DOHH2 (cell line): Measurements from ENCODE around the gene RHOU.

Source experiments
- H3F3A ChIP-seq: fragments of 200-600 bp; sonication (generic), shearing (Covaris generic); 2 replicates; pipeline ENCODE4 v1.6.0; 2016; ENCODE audit warnings: antibody characterized with exemption, mild to moderate bottlenecking; ENCODE audit not compliant: control insufficient read depth, insufficient read depth
- H3K27ac ChIP-seq: fragments of 200-600 bp; sonication (generic); 2 replicates; pipeline ENCODE4 v1.5.1; 2014; ENCODE audit warnings: low read depth, mild to moderate bottlenecking, low read length, moderate library complexity
- H3K27me3 ChIP-seq: fragments of 200-600 bp; sonication (generic); 2 replicates; pipeline ENCODE4 v1.6.1; 2014; ENCODE audit warnings: mild to moderate bottlenecking, low read length, mixed read lengths; ENCODE audit not compliant: control insufficient read depth
- H3K36me3 ChIP-seq: fragments of 200-600 bp; sonication (generic); 2 replicates; pipeline ENCODE4 v1.6.1; 2014; ENCODE audit warnings: mild to moderate bottlenecking, low read length, moderate library complexity, mixed read lengths; ENCODE audit not compliant: control insufficient read depth
- H3K4me1 ChIP-seq: fragments of 200-600 bp; sonication (generic); 2 replicates; pipeline ENCODE4 v1.6.1; 2014; ENCODE audit warnings: mild to moderate bottlenecking, low read length, mixed read lengths; ENCODE audit not compliant: control insufficient read depth
- H3K4me2 ChIP-seq: fragments of 200-600 bp; sonication (generic); 2 replicates; pipeline ENCODE4 v1.6.0; 2014; ENCODE audit warnings: mild to moderate bottlenecking, low read length, moderate library complexity
- H3K4me3 ChIP-seq: fragments of 200-600 bp; sonication (generic); 2 replicates; pipeline ENCODE4 v1.5.1; 2014; ENCODE audit warnings: mild to moderate bottlenecking, low read length, mixed read lengths
- H3K79me2 ChIP-seq: fragments of 200-600 bp; sonication (generic); 2 replicates; pipeline ENCODE4 v1.6.1; 2014; ENCODE audit warnings: mild to moderate bottlenecking, low read length, mixed read lengths; ENCODE audit not compliant: control insufficient read depth
- H3K9me2 ChIP-seq: fragments of 200-600 bp; sonication (generic); replicated peaks from 2 replicates; pipeline ENCODE4 v1.6.1; 2014; ENCODE audit warnings: mild to moderate bottlenecking, low read length, mixed read lengths; ENCODE audit not compliant: control insufficient read depth
- H3K9me3 ChIP-seq: fragments of 200-600 bp; sonication (generic); 2 replicates; pipeline ENCODE4 v1.6.1; 2014; ENCODE audit warnings: antibody characterized with exemption, low read length, mixed read lengths; ENCODE audit not compliant: control insufficient read depth, insufficient read depth
- H4K20me1 ChIP-seq: fragments of 200-600 bp; sonication (generic); 2 replicates; pipeline ENCODE4 v1.6.0; 2014; ENCODE audit warnings: low read depth, mild to moderate bottlenecking, antibody characterized with exemption, low read length, moderate library complexity; ENCODE audit not compliant: control insufficient read depth, insufficient read depth
- EZH2phosphoT487 ChIP-seq: fragments of 200-600 bp; sonication (generic); IDR thresholded peaks from 2 replicates; pipeline ENCODE4 v1.6.1; 2017; ENCODE audit warnings: borderline replicate concordance, mild to moderate bottlenecking, antibody characterized with exemption, low read length, moderate library complexity, mixed read lengths
- TF ChIP-seq, protein P1 (sequence below): fragments of 200-600 bp; sonication (generic); IDR thresholded peaks from one replicate; pipeline ENCODE4 v1.5.1; 2014; ENCODE audit warnings: antibody characterized with exemption, mild to moderate bottlenecking, low read depth, low read length; ENCODE audit not compliant: poor library complexity, severe bottlenecking

The RHOU gene

DNA sequence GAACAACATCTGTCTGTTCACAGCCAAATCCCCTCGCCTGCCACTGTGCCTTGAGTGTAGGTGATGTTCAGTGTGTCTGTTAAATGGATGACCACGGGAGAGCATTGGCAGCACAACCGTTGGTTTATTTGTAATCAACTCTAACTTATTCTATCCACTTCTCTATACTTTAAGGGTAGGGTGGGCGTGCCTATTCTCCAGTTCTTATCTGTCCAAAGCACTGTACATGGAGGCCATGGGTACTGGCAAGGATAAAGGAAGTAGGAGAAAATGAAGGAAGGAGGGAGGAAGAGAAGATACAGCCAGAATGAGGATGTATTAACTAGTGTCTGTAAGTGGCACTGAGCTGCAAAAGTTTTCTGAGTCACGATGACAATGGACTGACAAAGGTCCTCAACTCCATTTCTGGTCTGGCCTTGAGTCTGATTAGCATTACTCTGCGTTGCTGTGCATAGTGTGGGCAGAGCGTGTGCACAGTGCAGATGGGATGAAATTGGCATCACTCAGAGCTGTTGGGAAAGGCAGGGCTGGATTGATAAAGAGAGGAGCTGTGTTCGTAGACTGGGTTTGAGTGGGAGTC, 7.1 kb downstream of the RHOU start:
- H3K36me3 ChIP-seq, result no peaks in the 10 kb centered on the region
- H3F3A ChIP-seq, result no peaks in the 10 kb centered on the region
- H3K4me3 ChIP-seq, result no peak overlapping the region
- H3K4me1 ChIP-seq, result no peaks in the 10 kb centered on the region
- no peak overlapping the region for H3K4me2 ChIP-seq
- H3K9me3 ChIP-seq, result no peaks in the 10 kb centered on the region
- no peaks in the 10 kb centered on the region for H4K20me1 ChIP-seq
- no peaks in the 10 kb centered on the region for H3K79me2 ChIP-seq
- H3K9me2 ChIP-seq, result no peaks in the 10 kb centered on the region
- peaks cover 5% of the 10 kb centered on the region; the same call in 1 of the 2 replicates for H3K27me3 ChIP-seq
- no peak overlapping the region for H3K27ac ChIP-seq
- TF ChIP-seq, protein P1, sequence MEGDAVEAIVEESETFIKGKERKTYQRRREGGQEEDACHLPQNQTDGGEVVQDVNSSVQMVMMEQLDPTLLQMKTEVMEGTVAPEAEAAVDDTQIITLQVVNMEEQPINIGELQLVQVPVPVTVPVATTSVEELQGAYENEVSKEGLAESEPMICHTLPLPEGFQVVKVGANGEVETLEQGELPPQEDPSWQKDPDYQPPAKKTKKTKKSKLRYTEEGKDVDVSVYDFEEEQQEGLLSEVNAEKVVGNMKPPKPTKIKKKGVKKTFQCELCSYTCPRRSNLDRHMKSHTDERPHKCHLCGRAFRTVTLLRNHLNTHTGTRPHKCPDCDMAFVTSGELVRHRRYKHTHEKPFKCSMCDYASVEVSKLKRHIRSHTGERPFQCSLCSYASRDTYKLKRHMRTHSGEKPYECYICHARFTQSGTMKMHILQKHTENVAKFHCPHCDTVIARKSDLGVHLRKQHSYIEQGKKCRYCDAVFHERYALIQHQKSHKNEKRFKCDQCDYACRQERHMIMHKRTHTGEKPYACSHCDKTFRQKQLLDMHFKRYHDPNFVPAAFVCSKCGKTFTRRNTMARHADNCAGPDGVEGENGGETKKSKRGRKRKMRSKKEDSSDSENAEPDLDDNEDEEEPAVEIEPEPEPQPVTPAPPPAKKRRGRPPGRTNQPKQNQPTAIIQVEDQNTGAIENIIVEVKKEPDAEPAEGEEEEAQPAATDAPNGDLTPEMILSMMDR, result no peak
- TF ChIP-seq EZH2phosphoT487, result no peak

DNA sequence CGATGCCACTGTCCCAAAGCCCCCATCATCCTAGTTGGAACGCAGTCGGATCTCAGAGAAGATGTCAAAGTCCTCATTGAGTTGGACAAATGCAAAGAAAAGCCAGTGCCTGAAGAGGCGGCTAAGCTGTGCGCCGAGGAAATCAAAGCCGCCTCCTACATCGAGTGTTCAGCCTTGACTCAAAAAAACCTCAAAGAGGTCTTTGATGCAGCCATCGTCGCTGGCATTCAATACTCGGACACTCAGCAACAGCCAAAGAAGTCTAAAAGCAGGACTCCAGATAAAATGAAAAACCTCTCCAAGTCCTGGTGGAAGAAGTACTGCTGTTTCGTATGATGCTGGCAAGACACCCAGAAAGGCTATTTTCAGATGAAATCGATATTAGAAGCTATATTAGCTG, 8.1 kb downstream of the RHOU start:
- H3K79me2 ChIP-seq, result no peaks in the 10 kb centered on the region
- no peak for TF ChIP-seq EZH2phosphoT487
- TF ChIP-seq, protein P1, result no peak
- H3K9me3 ChIP-seq, result no peaks in the 10 kb centered on the region
- no peak overlapping the region for H3K4me2 ChIP-seq
- H3K27me3 ChIP-seq, result peaks cover 5% of the 10 kb centered on the region; the same call in 1 of the 2 replicates
- H3K36me3 ChIP-seq, result no peaks in the 10 kb centered on the region
- H4K20me1 ChIP-seq, result no peaks in the 10 kb centered on the region
- no peak overlapping the region for H3K27ac ChIP-seq
- H3F3A ChIP-seq, result no peaks in the 10 kb centered on the region
- no peaks in the 10 kb centered on the region for H3K4me1 ChIP-seq
- no peaks in the 10 kb centered on the region for H3K9me2 ChIP-seq
- H3K4me3 ChIP-seq, result no peak overlapping the region

DNA sequence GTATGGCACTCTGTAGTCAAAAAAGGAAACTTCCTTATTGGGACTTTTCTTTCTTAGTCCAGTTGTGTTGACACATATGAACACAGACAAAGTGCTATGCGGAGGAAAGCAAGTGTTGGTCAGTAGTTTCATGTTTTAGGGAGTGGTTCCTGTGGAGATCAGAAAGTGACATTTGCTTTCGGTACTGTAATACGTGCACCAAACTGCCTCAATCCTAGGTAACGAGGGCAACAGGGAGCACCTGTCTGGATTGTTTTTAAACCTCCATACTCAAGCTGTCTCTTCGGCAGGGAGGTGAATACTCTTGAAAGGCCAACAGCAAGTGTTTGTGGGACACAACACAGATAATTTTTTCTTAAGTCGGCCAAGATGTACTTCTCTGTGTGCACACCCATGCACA, 9.1 kb downstream of the RHOU start:
- Histone ChIP-seq H3K9me3 (no peaks in the 10 kb centered on the region), H3K27ac (no peak overlapping the region), H4K20me1 (no peaks in the 10 kb centered on the region)

More for the DNA sequence above, 9.1 kb downstream of the RHOU start:
- Histone ChIP-seq H3K9me2 (no peaks in the 10 kb centered on the region), H3F3A (no peaks in the 10 kb centered on the region), H3K4me1 (no peaks in the 10 kb centered on the region), H3K27me3 (peaks cover 11% of the 10 kb centered on the region; the same call in 1 of the 2 replicates), H3K79me2 (no peaks in the 10 kb centered on the region), H3K4me3 (no peak overlapping the region), H3K36me3 (no peaks in the 10 kb centered on the region), H3K4me2 (no peak overlapping the region)
- TF ChIP-seq, protein P1, result no peak
- TF ChIP-seq EZH2phosphoT487, result no peak
